Stomach (tissue), 4 donors: Measurements from ENCODE around the gene ITPRID2.

Experiments
- EP300 ChIP-seq: sonication (generic); formaldehyde crosslinking; IDR thresholded peaks from one replicate; pipeline ENCODE4 v1.6.1; 2017; ENCODE audit warnings: antibody characterized with exemption
- POLR2A ChIP-seq, 4 donors: fragments of 450-650 bp; IDR thresholded peaks; one replicate each; pipeline ENCODE4 v1.6.1; 2016; ENCODE audit warnings: antibody characterized with exemption in 4 of 4, control low read depth in 2 of 4, mild to moderate bottlenecking in 1 of 4, moderate library complexity in 1 of 4
- POLR2AphosphoS5 ChIP-seq, 3 donors: sonication (generic); formaldehyde crosslinking; IDR thresholded peaks; one replicate each; pipeline ENCODE4 v1.6.1; 2016; ENCODE audit warnings: antibody characterized with exemption in 3 of 3
- TF ChIP-seq, protein P1 (sequence below), 7 experiments: fragments of 450-650 bp in 4 of 7; fragments of 200-600 bp in 3 of 7; sonication (generic) in 3 of 7; IDR thresholded peaks; one replicate each; pipeline ENCODE4 v1.5.1; 2016 to 2019; ENCODE audit warnings: antibody characterized with exemption in 7 of 7, control low read depth in 2 of 7, mild to moderate bottlenecking in 1 of 7

- TF ChIP-seq POLR2AphosphoS5 (IDR thresholded peaks at IDR 0.05) (no peak), POLR2A (IDR thresholded peaks at IDR 0.05) (no peak), EP300 (no peak)
- TF ChIP-seq, protein P1, sequence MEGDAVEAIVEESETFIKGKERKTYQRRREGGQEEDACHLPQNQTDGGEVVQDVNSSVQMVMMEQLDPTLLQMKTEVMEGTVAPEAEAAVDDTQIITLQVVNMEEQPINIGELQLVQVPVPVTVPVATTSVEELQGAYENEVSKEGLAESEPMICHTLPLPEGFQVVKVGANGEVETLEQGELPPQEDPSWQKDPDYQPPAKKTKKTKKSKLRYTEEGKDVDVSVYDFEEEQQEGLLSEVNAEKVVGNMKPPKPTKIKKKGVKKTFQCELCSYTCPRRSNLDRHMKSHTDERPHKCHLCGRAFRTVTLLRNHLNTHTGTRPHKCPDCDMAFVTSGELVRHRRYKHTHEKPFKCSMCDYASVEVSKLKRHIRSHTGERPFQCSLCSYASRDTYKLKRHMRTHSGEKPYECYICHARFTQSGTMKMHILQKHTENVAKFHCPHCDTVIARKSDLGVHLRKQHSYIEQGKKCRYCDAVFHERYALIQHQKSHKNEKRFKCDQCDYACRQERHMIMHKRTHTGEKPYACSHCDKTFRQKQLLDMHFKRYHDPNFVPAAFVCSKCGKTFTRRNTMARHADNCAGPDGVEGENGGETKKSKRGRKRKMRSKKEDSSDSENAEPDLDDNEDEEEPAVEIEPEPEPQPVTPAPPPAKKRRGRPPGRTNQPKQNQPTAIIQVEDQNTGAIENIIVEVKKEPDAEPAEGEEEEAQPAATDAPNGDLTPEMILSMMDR (IDR thresholded peaks at IDR 0.05), result no peak
Measured at GRCh38 chr2:181900007-181900651, 8.6 kb downstream of the ITPRID2 start.
